HepG2 (cell line): ENCODE results near the gene MYL11. TPM values are rescaled to one million over a fixed set of nuclear protein-coding genes. Genes with fewer than 3 reads are reported as not detected.

Experiments used
- CSRNP1 ChIP-seq: sonication (generic); formaldehyde crosslinking; IDR thresholded peaks from 2 replicates; pipeline ENCODE4 v1.8.1; 2023; ENCODE audit warnings: mild to moderate bottlenecking, missing genetic modification reagents
- ERF ChIP-seq: IDR thresholded peaks from 2 replicates; pipeline ENCODE4 v1.6.1; 2018; ENCODE audit warnings: missing biosample characterization, missing genetic modification reagents
- HDAC2 ChIP-seq: sonication (generic); formaldehyde crosslinking; IDR thresholded peaks from 2 replicates; pipeline ENCODE4 v1.4.0; 2020; ENCODE audit warnings: missing genetic modification reagents
- KDM4B ChIP-seq: sonication (generic); formaldehyde crosslinking; IDR thresholded peaks from 2 replicates; pipeline ENCODE4 v1.4.0; 2020; ENCODE audit warnings: missing genetic modification reagents
- KDM5B ChIP-seq: sonication (generic); formaldehyde crosslinking; IDR thresholded peaks from 2 replicates; pipeline ENCODE4 v1.4.0; 2020; ENCODE audit warnings: missing genetic modification reagents, mild to moderate bottlenecking, borderline replicate concordance
- MZF1 ChIP-seq: sonication (generic); formaldehyde crosslinking; IDR thresholded peaks from 2 replicates; pipeline ENCODE4 v1.8.1; 2023; ENCODE audit warnings: mild to moderate bottlenecking, missing genetic modification reagents, borderline replicate concordance
- PCBP1 ChIP-seq: fragments of 200-400 bp; formaldehyde crosslinking; IDR thresholded peaks from 2 replicates; pipeline ENCODE4 v1.6.1; 2017; ENCODE audit warnings: mild to moderate bottlenecking, low read depth, low read length, borderline replicate concordance
- PHF20 ChIP-seq: sonication (generic); formaldehyde crosslinking; IDR thresholded peaks from 2 replicates; pipeline ENCODE4 v1.5.0; 2020; ENCODE audit warnings: mild to moderate bottlenecking, missing genetic modification reagents
- SALL1 ChIP-seq: sonication (generic); formaldehyde crosslinking; IDR thresholded peaks from 2 replicates; pipeline ENCODE4 v1.8.0; 2022; ENCODE audit warnings: mild to moderate bottlenecking, missing genetic modification reagents
- SOX5 ChIP-seq: IDR thresholded peaks from 2 replicates; pipeline ENCODE4 v1.6.1; 2016; ENCODE audit warnings: borderline replicate concordance
- ZNF143 ChIP-seq: sonication (generic); formaldehyde crosslinking; IDR thresholded peaks from 2 replicates; pipeline ENCODE4 v1.4.0; 2020; ENCODE audit warnings: missing genetic modification reagents
- ZNF3 ChIP-seq: IDR thresholded peaks from 2 replicates; pipeline ENCODE4 v1.7.0; 2017; ENCODE audit warnings: inconsistent platforms
- ZNF713 ChIP-seq: sonication (generic); formaldehyde crosslinking; IDR thresholded peaks from 2 replicates; pipeline ENCODE4 v1.4.0; 2020; ENCODE audit warnings: mild to moderate bottlenecking, missing genetic modification reagents
- ZSCAN31 ChIP-seq: sonication (generic); formaldehyde crosslinking; IDR thresholded peaks from 2 replicates; pipeline ENCODE4 v1.5.0; 2020; ENCODE audit warnings: low read depth, mild to moderate bottlenecking, missing genetic modification reagents
- polyA plus RNA-seq, 8 experiments: library from polyadenylated mRNA; depleted of rRNA in 3 of 8; stranded (reverse) in 7 of 8; unstranded in 1 of 8; fragments of >200 nt; fragmentation: Illumina TruSeq in 4 of 8; extraction: Trizol in 4 of 8; gene quantifications; 2 replicates each; pipeline versions ENCODE4 v1.2.1 to v1.2.3, GENCODE V29; 2011 to 2016; ENCODE audit warnings: low read depth in 4 of 8, missing spikeins in 1 of 8, mixed read lengths in 1 of 8; ENCODE audit not compliant: insufficient read depth in 1 of 8
- total RNA-seq, 5 experiments: library from RNA; depleted of rRNA; stranded (reverse); fragments of >200 nt; fragmentation: Illumina TruSeq; extraction: Trizol; gene quantifications; 2 replicates each; pipeline ENCODE4 v1.2.3, GENCODE V29; 2016; ENCODE audit warnings: low read depth in 1 of 5
- TF ChIP-seq, protein P1 (sequence below): sonication (generic); formaldehyde crosslinking; IDR thresholded peaks from 2 replicates; pipeline ENCODE4 v1.4.0; 2020; ENCODE audit warnings: missing genetic modification reagents
- TF ChIP-seq, protein P2 (sequence below): sonication (generic); formaldehyde crosslinking; IDR thresholded peaks from 2 replicates; pipeline ENCODE4 v1.9.0; 2022; ENCODE audit warnings: low read depth, missing genetic modification reagents
- TF ChIP-seq, protein P3 (sequence below): sonication (generic); formaldehyde crosslinking; IDR thresholded peaks from 2 replicates; pipeline ENCODE4 v1.4.0; 2020; ENCODE audit warnings: missing genetic modification reagents

The MYL11 gene
- total and polyA plus RNA-seq, 2 of the 13 experiments (the other 11 are each of a cell fraction or from before 2014, with no cell fraction given): not detected

DNA sequence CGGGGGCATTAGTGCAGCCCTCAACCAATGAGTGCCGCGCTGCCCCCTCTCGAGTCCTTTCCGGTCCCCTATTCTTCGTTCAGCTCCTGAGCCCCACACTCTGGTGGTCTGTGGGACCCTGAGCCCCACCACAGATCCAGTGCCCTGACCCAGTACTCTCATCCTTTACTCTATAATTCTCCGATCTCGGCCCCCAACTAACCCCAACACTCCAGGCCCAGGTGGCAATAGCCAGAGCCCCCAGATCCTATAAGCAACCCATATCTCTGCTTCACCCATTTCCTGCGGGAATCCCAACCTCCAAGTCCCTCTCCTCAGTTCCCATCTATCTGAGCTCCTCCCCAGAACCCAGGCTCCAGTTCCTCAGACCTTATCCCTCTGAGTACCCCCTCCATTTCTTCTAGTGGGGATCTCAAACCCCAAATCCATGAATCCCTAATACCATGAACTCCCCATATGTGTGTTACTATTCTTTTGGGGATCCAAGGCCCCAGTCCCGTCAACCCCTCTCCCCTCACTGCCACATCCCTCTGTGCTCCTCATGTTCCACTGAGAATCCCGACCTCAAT is 3.3 kb upstream of the MYL11 start (continued):
- TF ChIP-seq ZNF143 (CRISPR knock-in tag) (no peak), HDAC2 (CRISPR knock-in tag) (no peak), SALL1 (0 out of 2 replicates have a peak, but pooled peaks have one; percentile 5), ZNF713 (CRISPR knock-in tag) (no peak), CSRNP1 (no peak), KDM4B (no peak), PHF20 (peak; percentile 67), KDM5B (CRISPR knock-in tag) (peak; percentile 23; the same call in 1 of the 2 replicates), ZNF3 (CRISPR knock-in tag) (no peak), ZSCAN31 (CRISPR knock-in tag) (0 out of 2 replicates have a peak, but pooled peaks have one; percentile 24), PCBP1 (no peak), SOX5 (CRISPR knock-in tag) (0 out of 2 replicates have a peak, but pooled peaks have one; percentile 3), ERF (CRISPR knock-in tag) (0 out of 2 replicates have a peak, but pooled peaks have one; percentile 4), MZF1 (CRISPR knock-in tag) (no peak)
- TF ChIP-seq, protein P1, sequence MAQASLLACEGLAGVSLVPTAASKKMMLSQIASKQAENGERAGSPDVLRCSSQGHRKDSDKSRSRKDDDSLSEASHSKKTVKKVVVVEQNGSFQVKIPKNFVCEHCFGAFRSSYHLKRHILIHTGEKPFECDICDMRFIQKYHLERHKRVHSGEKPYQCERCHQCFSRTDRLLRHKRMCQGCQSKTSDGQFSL: no peak
- TF ChIP-seq, protein P2, sequence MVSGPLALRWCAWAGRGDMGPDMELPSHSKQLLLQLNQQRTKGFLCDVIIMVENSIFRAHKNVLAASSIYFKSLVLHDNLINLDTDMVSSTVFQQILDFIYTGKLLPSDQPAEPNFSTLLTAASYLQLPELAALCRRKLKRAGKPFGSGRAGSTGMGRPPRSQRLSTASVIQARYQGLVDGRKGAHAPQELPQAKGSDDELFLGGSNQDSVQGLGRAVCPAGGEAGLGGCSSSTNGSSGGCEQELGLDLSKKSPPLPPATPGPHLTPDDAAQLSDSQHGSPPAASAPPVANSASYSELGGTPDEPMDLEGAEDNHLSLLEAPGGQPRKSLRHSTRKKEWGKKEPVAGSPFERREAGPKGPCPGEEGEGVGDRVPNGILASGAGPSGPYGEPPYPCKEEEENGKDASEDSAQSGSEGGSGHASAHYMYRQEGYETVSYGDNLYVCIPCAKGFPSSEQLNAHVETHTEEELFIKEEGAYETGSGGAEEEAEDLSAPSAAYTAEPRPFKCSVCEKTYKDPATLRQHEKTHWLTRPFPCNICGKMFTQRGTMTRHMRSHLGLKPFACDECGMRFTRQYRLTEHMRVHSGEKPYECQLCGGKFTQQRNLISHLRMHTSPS: peak; percentile 28; the same call in 1 of the 2 replicates
- TF ChIP-seq, protein P3, sequence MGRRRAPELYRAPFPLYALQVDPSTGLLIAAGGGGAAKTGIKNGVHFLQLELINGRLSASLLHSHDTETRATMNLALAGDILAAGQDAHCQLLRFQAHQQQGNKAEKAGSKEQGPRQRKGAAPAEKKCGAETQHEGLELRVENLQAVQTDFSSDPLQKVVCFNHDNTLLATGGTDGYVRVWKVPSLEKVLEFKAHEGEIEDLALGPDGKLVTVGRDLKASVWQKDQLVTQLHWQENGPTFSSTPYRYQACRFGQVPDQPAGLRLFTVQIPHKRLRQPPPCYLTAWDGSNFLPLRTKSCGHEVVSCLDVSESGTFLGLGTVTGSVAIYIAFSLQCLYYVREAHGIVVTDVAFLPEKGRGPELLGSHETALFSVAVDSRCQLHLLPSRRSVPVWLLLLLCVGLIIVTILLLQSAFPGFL (CRISPR knock-in tag): no peak
- TF ChIP-seq, all 625 proteins: peak for 31
